NT2/D1 (cell line): ENCODE data around the gene COL6A6.

Experiments used
- DNase-seq: peaks from one replicate; pipeline ENCODE4 v3.0.0-alpha.2; 2011; ENCODE audit warnings: low read depth, low spot score
- H3K27me3 ChIP-seq: 2 replicates; pipeline ENCODE4 v1.6.0; 2011; ENCODE audit warnings: mild to moderate bottlenecking; ENCODE audit not compliant: insufficient read length, insufficient read depth
- H3K36me3 ChIP-seq: 2 replicates; pipeline ENCODE4 v1.6.1; 2011; ENCODE audit warnings: mild to moderate bottlenecking, low read length, mixed read lengths; ENCODE audit not compliant: insufficient read depth, insufficient read length
- H3K4me1 ChIP-seq: 2 replicates; pipeline ENCODE4 v1.5.1; 2011; ENCODE audit not compliant: insufficient read depth, insufficient read length
- H3K4me3 ChIP-seq: 2 replicates; pipeline ENCODE4 v1.5.1; 2011; ENCODE audit warnings: low read depth; ENCODE audit not compliant: insufficient read length
- H3K9ac ChIP-seq: 2 replicates; pipeline ENCODE4 v1.6.0; 2011; ENCODE audit warnings: low read depth; ENCODE audit not compliant: insufficient read length
- H3K9me3 ChIP-seq: 2 replicates; pipeline ENCODE4 v1.5.1; 2011; ENCODE audit warnings: mild to moderate bottlenecking, low read length; ENCODE audit not compliant: insufficient read depth
- SUZ12 ChIP-seq: IDR thresholded peaks from 2 replicates; pipeline ENCODE4 v1.6.1; 2011; ENCODE audit not compliant: insufficient read length, insufficient read depth; ENCODE audit errors: extremely low read depth
- YY1 ChIP-seq: IDR thresholded peaks from 2 replicates; pipeline ENCODE4 v1.6.1; 2011; ENCODE audit not compliant: insufficient read length, insufficient read depth
- ZNF274 ChIP-seq: IDR thresholded peaks from 2 replicates; pipeline ENCODE4 v1.6.1; 2011; ENCODE audit warnings: mild to moderate bottlenecking, low read depth, low read length

COL6A6 gene

DNA sequence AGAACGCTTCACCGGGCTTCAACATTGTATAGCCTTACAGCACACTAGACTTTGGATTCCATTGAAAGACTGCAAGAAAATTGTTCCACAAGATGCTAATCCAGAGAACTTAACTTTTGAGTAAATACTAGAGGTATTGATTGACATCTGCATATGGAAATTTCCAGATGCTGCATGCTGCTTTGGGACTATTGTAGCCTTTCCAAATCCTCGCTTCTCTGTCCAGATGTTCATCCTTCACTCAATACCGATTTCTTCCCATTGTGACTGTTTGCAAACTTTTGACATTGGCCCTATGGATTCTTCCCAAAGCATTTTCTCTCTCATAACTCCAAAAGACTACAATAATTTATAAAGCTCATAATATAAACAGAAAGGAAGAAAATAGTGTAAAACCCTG lies 41.4 kb downstream of the COL6A6 start:
- TF ChIP-seq ZNF274 (no peak), YY1 (no peak)
- Histone ChIP-seq H3K9ac (no peak overlapping the region), H3K4me1 (no peaks in the 10 kb centered on the region), H3K36me3 (no peaks in the 10 kb centered on the region), H3K27me3 (no peaks in the 10 kb centered on the region), H3K4me3 (no peak overlapping the region), H3K9me3 (no peaks in the 10 kb centered on the region; the same call in 1 of the 2 replicates)
- DNase-seq, result no peak

DNA sequence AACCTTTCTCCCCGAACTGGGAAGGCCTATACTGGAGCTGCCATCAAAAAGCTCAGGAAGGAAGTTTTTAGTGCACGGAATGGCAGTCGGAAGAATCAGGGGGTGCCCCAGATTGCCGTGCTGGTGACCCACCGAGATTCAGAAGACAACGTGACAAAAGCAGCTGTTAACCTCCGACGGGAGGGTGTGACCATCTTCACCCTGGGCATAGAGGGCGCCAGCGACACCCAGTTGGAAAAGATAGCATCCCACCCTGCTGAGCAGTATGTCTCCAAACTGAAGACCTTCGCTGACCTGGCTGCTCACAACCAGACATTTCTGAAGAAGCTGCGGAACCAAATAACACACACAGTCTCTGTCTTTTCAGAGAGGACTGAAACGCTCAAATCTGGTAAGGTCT lies 48.2 kb downstream of the COL6A6 start:
- Histone ChIP-seq H3K27me3 (no peaks in the 10 kb centered on the region), H3K4me1 (no peaks in the 10 kb centered on the region), H3K36me3 (no peaks in the 10 kb centered on the region), H3K4me3 (no peak overlapping the region), H3K9me3 (no peaks in the 10 kb centered on the region), H3K9ac (no peak overlapping the region)
- no peak for DNase-seq
- TF ChIP-seq ZNF274 (no peak), YY1 (no peak), SUZ12 (no peak)
